ENCODE measurements around the gene CXCL5.

Gene CXCL5

GRCh38 chr4:74016068-74016467, 17.6 kb upstream of the CXCL5 start:
- no peak overlapping the region for H3K4me3 ChIP-seq (ENCODE audit: low read depth, low read length)
- TF ChIP-seq CTCF (IDR thresholded peaks at IDR 0.05; ENCODE audit: borderline replicate concordance, insufficient read depth, low read depth, low read length) = no peak

- no peak overlapping the region for H3K4me3 ChIP-seq (ENCODE audit: low read depth, low read length)
- TF ChIP-seq CTCF (IDR thresholded peaks at IDR 0.05; ENCODE audit: borderline replicate concordance, insufficient read depth, low read depth, low read length) = no peak
Observed at GRCh38 chr4:74015126-74015780, 16.8 kb upstream of the CXCL5 start.

DNA sequence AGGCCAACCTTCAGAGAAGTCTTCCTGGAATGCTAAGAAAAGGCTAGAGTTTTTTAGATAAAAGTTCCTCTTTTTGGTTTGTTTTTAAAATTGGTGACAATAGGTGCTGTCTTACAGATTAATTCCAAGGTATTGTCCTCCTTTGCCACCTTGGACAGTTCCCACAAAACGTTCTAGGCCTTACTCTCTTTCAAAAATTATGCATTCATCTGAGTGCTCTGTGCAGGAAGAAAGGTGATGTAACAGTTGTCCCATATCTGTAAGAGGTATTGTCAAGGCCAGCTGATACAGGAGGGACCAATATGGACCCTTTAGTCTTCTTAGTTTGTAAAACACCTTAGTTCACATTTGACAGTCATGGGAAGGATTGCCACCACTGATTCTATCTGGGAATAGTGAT, 15.9 kb upstream of the CXCL5 start:
- H3K4me3 ChIP-seq (ENCODE audit: low read depth, low read length) = no peak overlapping the region
- no peak for TF ChIP-seq CTCF (IDR thresholded peaks at IDR 0.05; ENCODE audit: borderline replicate concordance, insufficient read depth, low read depth, low read length)

GRCh38 chr4:74013264-74013663, 14.8 kb upstream of the CXCL5 start:
- no peak for TF ChIP-seq CTCF (IDR thresholded peaks at IDR 0.05; ENCODE audit: borderline replicate concordance, insufficient read depth, low read depth, low read length)
- H3K4me3 ChIP-seq (ENCODE audit: low read depth, low read length) = no peak overlapping the region

DNA sequence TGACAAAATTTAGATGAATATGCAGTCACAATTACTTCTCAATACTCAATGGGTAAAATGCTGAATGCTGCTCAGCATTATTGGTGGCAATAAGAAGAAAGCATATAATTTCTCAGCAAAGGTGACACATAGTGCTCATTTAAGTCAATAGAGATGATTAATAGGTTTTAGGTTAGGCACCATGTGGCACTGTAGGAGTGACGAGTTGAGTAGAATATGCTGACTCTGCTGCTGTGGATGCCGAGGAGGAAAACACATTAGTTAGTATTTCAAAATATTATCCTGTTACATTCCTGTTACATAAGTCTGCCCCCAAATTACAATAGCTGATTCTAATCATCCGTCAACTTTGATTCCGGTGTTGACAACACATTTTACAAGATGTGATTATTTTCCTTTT, 13.7 kb upstream of the CXCL5 start:
- no peak overlapping the region for H3K4me3 ChIP-seq (ENCODE audit: low read depth, low read length)
- no peak for TF ChIP-seq CTCF (IDR thresholded peaks at IDR 0.05; ENCODE audit: borderline replicate concordance, insufficient read depth, low read depth, low read length)

DNA sequence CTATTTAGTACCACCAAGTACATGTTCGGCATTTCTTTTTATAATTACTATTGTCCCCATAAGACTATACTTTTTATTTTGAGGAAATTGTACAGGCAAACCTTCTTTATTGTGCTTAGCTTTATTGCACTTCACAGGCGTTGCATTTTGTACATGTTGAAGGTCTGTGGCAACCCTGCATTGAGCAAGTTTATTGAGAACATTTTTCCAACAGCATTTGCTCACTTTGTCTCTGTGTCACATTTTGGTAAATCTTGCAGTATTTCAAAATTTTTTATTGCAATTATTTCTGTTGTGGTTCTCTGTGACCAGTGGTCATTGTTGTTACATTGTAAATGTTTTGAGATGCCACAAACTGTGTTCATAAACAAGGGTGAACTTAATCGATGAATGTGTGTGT, 10.8 kb upstream of the CXCL5 start:
- no peak for TF ChIP-seq CTCF (IDR thresholded peaks at IDR 0.05; ENCODE audit: borderline replicate concordance, insufficient read depth, low read depth, low read length)
- H3K4me3 ChIP-seq (ENCODE audit: low read depth, low read length) = no peak overlapping the region

GRCh38 chr4:74006009-74006476, 7.6 kb upstream of the CXCL5 start:
- no peak overlapping the region for H3K4me3 ChIP-seq (ENCODE audit: low read depth, low read length)
- no peak for TF ChIP-seq CTCF (IDR thresholded peaks at IDR 0.05; ENCODE audit: borderline replicate concordance, insufficient read depth, low read depth, low read length)
